CD4-positive, alpha-beta T cell treated with Interferon alpha-2 for 1 hour (primary cell): ENCODE results near the gene COMMD3.
A peak's percentile ranks its signal among the peaks of the same experiment; 100 is the strongest.
"Not testable (repeated sequence)": the region's sequence is repeated elsewhere in the genome, so short reads cannot be mapped to it uniquely, and the experiment has no call there.

ENCODE experiments used
- DNase-seq, 2 donors: peaks; one replicate each; pipeline ENCODE4 v3.0.0-alpha.2; 2020 to 2022

COMMD3 gene

GRCh38 chr10:22340329-22341189, 24.4 kb downstream of the COMMD3 start:
- peak; percentile 72 to 78 for DNase-seq

- peak in 1 of 2 donors; percentile 21 for DNase-seq
Measured at GRCh38 chr10:22341190-22341925, 25.2 kb downstream of the COMMD3 start.

GRCh38 chr10:22341926-22342196, 25.7 kb downstream of the COMMD3 start:
- no peak for DNase-seq

GRCh38 chr10:22342421-22342820, 26.2 kb downstream of the COMMD3 start:
- peak in 1 of 2 donors; percentile 9 for DNase-seq

- DNase-seq: no peak
Measured at GRCh38 chr10:22343731-22344130, 27.5 kb downstream of the COMMD3 start.

- peak in 1 of 2 donors; percentile 10 for DNase-seq
Measured at GRCh38 chr10:22344249-22344648, 28.1 kb downstream of the COMMD3 start.

GRCh38 chr10:22344781-22345300, 28.7 kb downstream of the COMMD3 start:
- DNase-seq: peak in 1 of 2 donors; percentile 6

- DNase-seq: peak; percentile 53 to 77
Measured at GRCh38 chr10:22345301-22346095, 29.3 kb downstream of the COMMD3 start, which contains the start of gene SPAG6. SPAG6 (plus strand) TSS chr10:22345496; CDS start chr10:22345612, 116 bp downstream.

GRCh38 chr10:22346096-22346661, 30.0 kb downstream of the COMMD3 start:
- DNase-seq: no peak

GRCh38 chr10:22349755-22350154, 33.6 kb downstream of the COMMD3 start:
- no peak for DNase-seq

- no peak for DNase-seq
Measured at GRCh38 chr10:22351131-22351703, 35.0 kb downstream of the COMMD3 start.

- no peak for DNase-seq
Measured at GRCh38 chr10:22356324-22356873, 40.2 kb downstream of the COMMD3 start.

GRCh38 chr10:22357770-22358169, 41.6 kb downstream of the COMMD3 start:
- DNase-seq: not testable (repeated sequence)

GRCh38 chr10:22363305-22363704, 47.1 kb downstream of the COMMD3 start:
- DNase-seq: no peak

- no peak for DNase-seq
Measured at GRCh38 chr10:22364407-22365140, 48.4 kb downstream of the COMMD3 start.

GRCh38 chr10:22365233-22365632, 49.0 kb downstream of the COMMD3 start:
- DNase-seq: no peak

- DNase-seq: no peak
Measured at GRCh38 chr10:22365644-22366434, 49.7 kb downstream of the COMMD3 start.

- DNase-seq: no peak
Measured at GRCh38 chr10:22366435-22366703, 50.2 kb downstream of the COMMD3 start.

- DNase-seq: no peak
Measured at GRCh38 chr10:22366771-22367170, 50.6 kb downstream of the COMMD3 start.

GRCh38 chr10:22367471-22367870, 51.3 kb downstream of the COMMD3 start:
- DNase-seq: no peak

- DNase-seq: no peak
Measured at GRCh38 chr10:22368402-22368801, 52.2 kb downstream of the COMMD3 start.
